ENCODE data around the gene PREB.

Gene PREB

GRCh38 chr2:27152102-27152795 lies 17.8 kb upstream of the PREB start:
- TF ChIP-seq CTCF (conservative IDR thresholded peaks at IDR 0.05; ENCODE audit: low read length) (no peak), EZH2phosphoT487 (IDR thresholded peaks at IDR 0.05; ENCODE audit: borderline replicate concordance) (no peak)
- H3F3A ChIP-seq (ENCODE audit: low read depth): no peaks in the 10 kb centered on the region
- H3K4me1 ChIP-seq (ENCODE audit: insufficient read depth, low read length, poor library complexity, severe bottlenecking): no peaks in the 10 kb centered on the region
- no peaks in the 10 kb centered on the region for H3K79me2 ChIP-seq (ENCODE audit: insufficient read depth, low read length)
- no peaks in the 10 kb centered on the region for H3K9me2 ChIP-seq (replicated peaks; ENCODE audit: low read depth, low read length)
- H3K4me3 ChIP-seq (ENCODE audit: low read length, poor library complexity, severe bottlenecking): no peak overlapping the region
- H4K20me1 ChIP-seq (ENCODE audit: insufficient read depth, low read length, poor library complexity, severe bottlenecking): no peaks in the 10 kb centered on the region
- H3K4me2 ChIP-seq (ENCODE audit: low read depth, low read length, poor library complexity, severe bottlenecking): no peak overlapping the region
- no peaks in the 10 kb centered on the region for H3K9me3 ChIP-seq (ENCODE audit: insufficient read depth, low read depth, low read length)
- H3K9ac ChIP-seq (ENCODE audit: low read depth, low read length, poor library complexity, severe bottlenecking): no peak overlapping the region
- H3K36me3 ChIP-seq (ENCODE audit: insufficient read depth, low read length): no peaks in the 10 kb centered on the region
- H2AFZ ChIP-seq (ENCODE audit: low read length): no peak overlapping the region
- no peaks in the 10 kb centered on the region for H3K27me3 ChIP-seq (ENCODE audit: insufficient read depth, low read length, poor library complexity, severe bottlenecking)

DNA sequence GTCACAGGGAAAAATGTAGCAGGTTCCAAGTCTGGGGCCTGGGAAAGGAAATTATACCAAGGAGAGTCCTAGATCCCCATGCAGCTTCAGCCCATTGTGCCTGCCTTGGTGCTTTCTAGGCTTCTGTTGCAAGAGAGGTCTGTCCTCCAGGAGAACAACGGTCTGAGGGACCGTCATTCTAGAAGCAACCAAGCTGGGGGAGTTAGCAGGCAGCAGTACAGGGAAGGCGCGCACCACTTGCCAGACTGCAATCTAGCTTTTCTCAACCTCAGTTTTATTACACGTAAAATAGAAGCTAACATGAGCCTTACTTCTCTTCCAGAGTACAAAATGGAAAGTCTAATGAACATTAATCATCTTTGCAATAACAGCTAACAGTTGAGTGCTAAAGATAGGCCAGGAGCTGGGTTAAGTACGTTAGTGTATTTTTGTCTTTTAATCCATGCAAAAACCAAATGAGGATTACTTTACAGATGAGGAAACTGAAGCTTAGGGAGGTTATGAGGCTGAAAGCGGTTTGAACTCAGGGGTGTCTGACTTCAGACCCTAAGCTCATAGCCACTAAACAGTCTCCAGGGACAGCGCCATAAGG lies 16.3 kb upstream of the PREB start:
- Histone ChIP-seq H3F3A (ENCODE audit: low read depth) (no peaks in the 10 kb centered on the region), H3K36me3 (ENCODE audit: insufficient read depth, low read length) (no peaks in the 10 kb centered on the region), H3K9me2 (replicated peaks; ENCODE audit: low read depth, low read length) (no peaks in the 10 kb centered on the region), H3K9me3 (ENCODE audit: insufficient read depth, low read depth, low read length) (no peaks in the 10 kb centered on the region), H3K27me3 (ENCODE audit: insufficient read depth, low read length, poor library complexity, severe bottlenecking) (no peaks in the 10 kb centered on the region), H3K4me1 (ENCODE audit: insufficient read depth, low read length, poor library complexity, severe bottlenecking) (no peaks in the 10 kb centered on the region), H3K4me3 (ENCODE audit: low read length, poor library complexity, severe bottlenecking) (no peak overlapping the region), H4K20me1 (ENCODE audit: insufficient read depth, low read length, poor library complexity, severe bottlenecking) (no peaks in the 10 kb centered on the region), H3K4me2 (ENCODE audit: low read depth, low read length, poor library complexity, severe bottlenecking) (no peak overlapping the region), H3K9ac (ENCODE audit: low read depth, low read length, poor library complexity, severe bottlenecking) (no peak overlapping the region), H2AFZ (ENCODE audit: low read length) (no peak overlapping the region), H3K79me2 (ENCODE audit: insufficient read depth, low read length) (no peaks in the 10 kb centered on the region)
- TF ChIP-seq CTCF (conservative IDR thresholded peaks at IDR 0.05; ENCODE audit: low read length) (no peak), EZH2phosphoT487 (IDR thresholded peaks at IDR 0.05; ENCODE audit: borderline replicate concordance) (no peak)

DNA sequence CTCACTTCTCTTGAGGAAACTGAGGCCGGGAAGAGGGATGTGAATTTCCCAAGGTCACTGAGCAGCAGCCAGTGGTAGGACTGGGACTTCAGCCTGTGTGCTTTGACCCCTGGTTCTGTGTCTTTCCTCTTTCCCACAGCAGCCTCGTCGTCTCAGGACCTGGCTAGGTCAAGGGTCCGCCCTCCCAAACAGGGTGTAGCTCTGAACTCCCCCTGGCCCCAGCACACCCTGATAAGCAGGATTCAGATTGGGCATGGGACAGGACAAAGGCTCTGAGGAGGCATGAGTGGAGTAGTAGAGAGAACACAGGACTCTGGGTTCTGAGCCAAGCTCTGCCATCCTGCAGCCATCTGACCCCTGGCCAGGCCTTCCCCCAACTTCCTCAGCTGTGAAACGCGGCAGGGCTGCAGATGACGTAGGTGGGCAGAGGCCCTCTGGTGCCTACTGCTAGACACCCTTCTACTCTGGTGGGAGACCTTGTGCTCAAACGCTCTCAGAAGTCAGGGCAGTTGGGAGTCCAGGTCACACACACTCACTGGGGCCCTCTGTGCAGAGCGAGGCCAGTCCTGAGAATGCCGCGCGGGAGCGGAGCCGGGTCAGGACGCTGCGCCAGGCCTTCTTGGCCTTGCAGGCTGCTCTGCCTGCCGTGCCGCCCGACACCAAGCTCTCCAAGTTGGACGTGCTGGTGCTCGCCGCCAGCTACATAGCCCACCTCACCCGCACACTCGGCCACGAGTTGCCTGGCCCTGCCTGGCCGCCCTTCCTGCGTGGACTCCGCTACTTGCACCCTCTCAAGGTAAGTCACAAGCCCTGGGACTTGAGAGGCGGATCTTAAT lies 15.4 kb upstream of the PREB start:
- no peaks in the 10 kb centered on the region for H3K9me3 ChIP-seq (ENCODE audit: insufficient read depth, low read depth, low read length)
- H3K4me2 ChIP-seq (ENCODE audit: low read depth, low read length, poor library complexity, severe bottlenecking): no peak overlapping the region
- H3K27me3 ChIP-seq (ENCODE audit: insufficient read depth, low read length, poor library complexity, severe bottlenecking): no peaks in the 10 kb centered on the region
- no peak overlapping the region for H3K4me3 ChIP-seq (ENCODE audit: low read length, poor library complexity, severe bottlenecking)
- H3K36me3 ChIP-seq (ENCODE audit: insufficient read depth, low read length): no peaks in the 10 kb centered on the region
- H3K79me2 ChIP-seq (ENCODE audit: insufficient read depth, low read length): no peaks in the 10 kb centered on the region
- no peak overlapping the region for H2AFZ ChIP-seq (ENCODE audit: low read length)
- H3K9ac ChIP-seq (ENCODE audit: low read depth, low read length, poor library complexity, severe bottlenecking): no peak overlapping the region
- no peaks in the 10 kb centered on the region for H3K9me2 ChIP-seq (replicated peaks; ENCODE audit: low read depth, low read length)
- H3F3A ChIP-seq (ENCODE audit: low read depth): no peaks in the 10 kb centered on the region
- H4K20me1 ChIP-seq (ENCODE audit: insufficient read depth, low read length, poor library complexity, severe bottlenecking): no peaks in the 10 kb centered on the region
- no peaks in the 10 kb centered on the region for H3K4me1 ChIP-seq (ENCODE audit: insufficient read depth, low read length, poor library complexity, severe bottlenecking)
- TF ChIP-seq CTCF (conservative IDR thresholded peaks at IDR 0.05; ENCODE audit: low read length): no peak
- TF ChIP-seq EZH2phosphoT487 (IDR thresholded peaks at IDR 0.05; ENCODE audit: borderline replicate concordance): no peak
